ENCODE measurements around the gene BTBD9.

BTBD9 gene

DNA sequence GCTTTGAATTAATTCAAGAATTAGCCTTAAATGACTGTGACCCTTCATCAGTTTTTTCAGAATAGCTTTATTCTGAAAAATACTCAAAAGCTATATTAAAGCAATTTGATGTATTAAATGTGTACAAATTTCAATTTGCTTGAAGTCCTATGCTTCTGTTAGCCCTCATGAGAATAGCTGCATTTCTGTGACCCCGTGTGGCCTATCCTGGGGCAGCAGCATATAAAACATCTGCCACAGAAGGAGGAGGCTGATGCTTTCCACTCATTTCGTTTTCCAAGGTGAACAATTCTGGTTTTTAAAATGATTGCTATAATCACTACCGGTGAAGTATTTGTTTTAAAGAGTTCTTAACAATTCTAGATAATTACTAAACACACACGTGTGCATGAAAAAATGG lies 360.3 kb downstream of the BTBD9 start:
- Histone ChIP-seq H3K4me3 (no peak overlapping the region), H3K9me3 (ENCODE audit: low read depth, low read length) (no peaks in the 10 kb centered on the region), H3K36me3 (ENCODE audit: insufficient read depth, low read length) (no peaks in the 10 kb centered on the region), H3K9ac (ENCODE audit: insufficient read length) (no peak overlapping the region), H3K27ac (no peak overlapping the region)
- TF ChIP-seq FOXP2 (optimal IDR thresholded peaks at IDR 0.05; ENCODE audit: control extremely low read depth, extremely low read length, insufficient read depth) (no peak), POLR2AphosphoS5 (IDR thresholded peaks at IDR 0.05; ENCODE audit: borderline replicate concordance, low read depth, low read length) (no peak), EZH2 (IDR thresholded peaks at IDR 0.05) (no peak)
- no peak for DNase-seq (ENCODE audit: low read depth, low spot score)

DNA sequence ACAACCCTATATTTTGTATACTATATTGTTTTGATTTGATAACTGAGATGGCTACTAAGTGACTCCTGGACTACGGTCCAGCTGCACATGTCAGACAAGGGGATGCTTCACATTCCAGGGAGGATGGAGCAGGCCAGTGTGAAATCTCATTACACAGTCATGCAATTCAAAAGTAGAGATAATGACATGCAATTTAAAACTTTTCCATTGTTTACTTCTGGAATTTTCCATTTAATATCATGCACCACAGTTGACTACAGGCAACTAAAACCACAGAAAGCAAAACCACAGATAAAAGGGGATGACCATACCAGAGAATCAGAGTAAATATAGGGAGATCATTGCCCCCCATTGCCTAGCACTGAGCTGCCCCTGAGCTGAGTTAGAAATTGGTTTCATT lies 366.4 kb downstream of the BTBD9 start:
- no peak for DNase-seq (ENCODE audit: low read depth, low spot score)
- Histone ChIP-seq H3K4me3 (no peak overlapping the region), H3K9me3 (ENCODE audit: low read depth, low read length) (no peaks in the 10 kb centered on the region), H3K9ac (ENCODE audit: insufficient read length) (no peak overlapping the region), H3K27ac (no peak overlapping the region), H3K36me3 (ENCODE audit: insufficient read depth, low read length) (no peaks in the 10 kb centered on the region)
- TF ChIP-seq POLR2AphosphoS5 (IDR thresholded peaks at IDR 0.05; ENCODE audit: borderline replicate concordance, low read depth, low read length) (no peak), FOXP2 (optimal IDR thresholded peaks at IDR 0.05; ENCODE audit: control extremely low read depth, extremely low read length, insufficient read depth) (no peak), EZH2 (IDR thresholded peaks at IDR 0.05) (no peak)

DNA sequence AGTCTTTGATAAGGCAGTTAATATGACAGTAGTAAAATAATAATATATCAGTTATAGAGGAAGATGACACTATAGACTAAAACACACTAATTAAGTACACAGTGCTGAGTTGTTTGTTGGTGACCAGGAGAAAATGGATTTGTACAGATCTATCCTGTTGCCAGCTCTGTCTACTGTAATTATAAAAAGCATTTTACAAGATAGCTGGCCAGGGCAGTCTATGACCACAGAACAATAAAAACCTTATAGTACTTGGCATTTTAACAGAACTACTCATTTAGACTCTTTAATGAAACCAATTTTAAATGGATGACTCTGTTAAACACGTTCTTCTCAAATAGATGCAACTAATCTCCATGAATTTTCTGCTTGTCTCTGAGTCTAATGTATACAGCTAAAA lies 367.5 kb downstream of the BTBD9 start:
- no peak for TF ChIP-seq POLR2AphosphoS5 (IDR thresholded peaks at IDR 0.05; ENCODE audit: borderline replicate concordance, low read depth, low read length)
- no peak for TF ChIP-seq EZH2 (IDR thresholded peaks at IDR 0.05)
- no peak for TF ChIP-seq FOXP2 (optimal IDR thresholded peaks at IDR 0.05; ENCODE audit: control extremely low read depth, extremely low read length, insufficient read depth)
- no peak for DNase-seq (ENCODE audit: low read depth, low spot score)
- H3K36me3 ChIP-seq (ENCODE audit: insufficient read depth, low read length) = no peaks in the 10 kb centered on the region
- H3K9ac ChIP-seq (ENCODE audit: insufficient read length) = no peak overlapping the region
- H3K9me3 ChIP-seq (ENCODE audit: low read depth, low read length) = no peaks in the 10 kb centered on the region
- H3K4me3 ChIP-seq = no peak overlapping the region
- no peak overlapping the region for H3K27ac ChIP-seq

DNA sequence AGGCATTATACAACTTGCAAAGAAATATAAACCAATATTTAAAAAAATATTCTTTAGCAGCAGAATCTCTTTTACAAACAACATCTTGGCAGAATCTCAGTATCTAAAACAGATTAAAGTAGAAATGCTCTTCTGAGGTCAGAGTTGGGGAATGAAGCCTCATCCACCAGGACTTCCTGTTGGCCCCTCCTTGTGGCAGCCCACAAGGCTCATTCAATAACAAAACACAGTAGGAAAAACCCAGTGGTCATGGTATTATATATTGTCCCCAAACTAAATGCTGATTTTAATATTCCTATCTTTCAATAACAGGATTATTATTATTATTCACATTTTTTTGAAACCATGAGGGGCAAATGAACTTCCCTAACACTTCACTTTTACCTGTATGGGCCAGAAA lies 368.6 kb downstream of the BTBD9 start:
- no peak overlapping the region for H3K27ac ChIP-seq
- H3K9me3 ChIP-seq (ENCODE audit: low read depth, low read length) = no peaks in the 10 kb centered on the region
- DNase-seq (ENCODE audit: low read depth, low spot score) = no peak
- H3K36me3 ChIP-seq (ENCODE audit: insufficient read depth, low read length) = no peaks in the 10 kb centered on the region
- no peak overlapping the region for H3K4me3 ChIP-seq
- TF ChIP-seq EZH2 (IDR thresholded peaks at IDR 0.05) = no peak
- no peak overlapping the region for H3K9ac ChIP-seq (ENCODE audit: insufficient read length)

DNA sequence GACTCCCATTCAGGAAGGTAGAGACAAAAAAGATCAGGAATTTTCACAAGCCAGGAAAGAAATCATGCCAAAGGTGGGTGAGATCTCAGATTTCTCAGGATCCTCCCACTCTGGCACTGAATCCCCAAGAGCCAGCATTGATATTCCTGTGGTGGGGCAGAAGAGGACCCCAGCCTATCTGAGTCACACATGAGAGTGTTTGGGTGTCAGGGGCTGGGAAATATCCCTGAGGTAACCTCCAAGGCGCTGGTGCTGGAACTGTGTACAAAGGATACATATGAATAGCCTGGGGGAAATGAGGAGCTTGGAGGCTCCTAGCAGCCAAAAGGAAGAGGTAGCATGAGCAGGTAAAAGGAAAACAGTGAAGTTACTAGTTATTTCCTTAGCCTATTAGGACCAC lies 369.4 kb downstream of the BTBD9 start:
- no peak for TF ChIP-seq FOXP2 (optimal IDR thresholded peaks at IDR 0.05; ENCODE audit: control extremely low read depth, extremely low read length, insufficient read depth)
- no peak for TF ChIP-seq EZH2 (IDR thresholded peaks at IDR 0.05)
- no peak for TF ChIP-seq POLR2AphosphoS5 (IDR thresholded peaks at IDR 0.05; ENCODE audit: borderline replicate concordance, low read depth, low read length)
- no peak overlapping the region for H3K4me3 ChIP-seq
- no peaks in the 10 kb centered on the region for H3K36me3 ChIP-seq (ENCODE audit: insufficient read depth, low read length)
- H3K9ac ChIP-seq (ENCODE audit: insufficient read length) = no peak overlapping the region
- no peak for DNase-seq (ENCODE audit: low read depth, low spot score)
- H3K9me3 ChIP-seq (ENCODE audit: low read depth, low read length) = no peaks in the 10 kb centered on the region
- H3K27ac ChIP-seq = no peak overlapping the region

DNA sequence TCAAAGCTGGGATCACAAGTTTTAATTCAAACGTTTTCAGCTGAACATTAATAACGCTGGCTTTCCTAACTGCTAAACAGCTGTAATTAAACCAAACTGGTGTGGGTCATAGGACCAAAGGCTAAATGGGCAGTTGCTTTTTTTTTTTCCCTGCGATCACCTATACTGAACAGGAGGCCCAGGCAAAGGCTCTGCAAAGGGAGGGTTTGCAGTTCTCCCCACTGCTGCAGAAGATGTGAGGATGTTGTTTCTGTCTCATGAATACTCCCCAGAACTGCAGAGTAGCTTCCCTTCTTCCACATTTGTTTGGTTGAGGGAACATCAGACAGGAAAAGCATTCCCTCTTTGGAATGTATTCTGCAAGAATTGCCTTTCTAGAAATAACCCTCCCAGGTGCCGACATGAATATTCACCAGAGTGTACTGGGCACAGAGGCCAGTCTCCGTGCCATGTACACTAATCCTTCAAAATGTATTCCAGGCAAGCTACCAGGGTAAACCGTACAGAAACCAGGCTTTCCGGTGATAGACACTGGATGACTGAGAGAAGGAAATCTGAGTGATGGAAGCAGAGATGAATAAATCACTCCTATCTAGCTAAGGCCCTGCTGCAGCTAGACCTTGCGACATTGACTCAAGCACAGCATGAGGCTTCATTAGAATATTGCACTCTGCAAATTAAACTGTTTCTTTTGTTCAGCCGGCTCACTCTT lies 370.1 kb downstream of the BTBD9 start:
- no peak overlapping the region for H3K27ac ChIP-seq

DNA sequence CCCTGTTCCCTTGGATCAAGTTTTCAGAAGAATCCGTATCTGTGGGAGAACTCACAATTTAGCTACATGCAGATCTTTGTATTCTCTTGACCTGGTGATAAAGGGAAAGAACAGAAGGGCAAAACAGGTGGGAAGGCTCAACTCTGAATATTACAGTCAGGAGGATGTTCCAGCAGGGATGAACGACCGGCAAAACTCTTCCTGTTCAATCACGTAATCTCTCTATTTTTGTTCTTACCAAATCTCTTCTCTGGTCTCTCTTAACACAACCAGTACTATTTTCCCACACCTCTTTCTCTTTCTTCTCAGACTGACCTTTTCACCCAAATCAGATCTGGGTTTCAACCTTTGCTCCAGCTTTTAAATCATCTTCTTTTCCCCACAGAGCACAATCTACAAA lies 371.4 kb downstream of the BTBD9 start:
- H3K4me3 ChIP-seq = no peak overlapping the region
- no peaks in the 10 kb centered on the region for H3K36me3 ChIP-seq (ENCODE audit: insufficient read depth, low read length)
- TF ChIP-seq FOXP2 (optimal IDR thresholded peaks at IDR 0.05; ENCODE audit: control extremely low read depth, extremely low read length, insufficient read depth) = no peak
- no peak for TF ChIP-seq POLR2AphosphoS5 (IDR thresholded peaks at IDR 0.05; ENCODE audit: borderline replicate concordance, low read depth, low read length)
- TF ChIP-seq EZH2 (IDR thresholded peaks at IDR 0.05) = no peak
- no peak overlapping the region for H3K27ac ChIP-seq
- no peaks in the 10 kb centered on the region for H3K9me3 ChIP-seq (ENCODE audit: low read depth, low read length)
- H3K9ac ChIP-seq (ENCODE audit: insufficient read length) = no peak overlapping the region
- no peak for DNase-seq (ENCODE audit: low read depth, low spot score)

More for the DNA sequence above, 370.1 kb downstream of the BTBD9 start:
- no peak for TF ChIP-seq FOXP2 (optimal IDR thresholded peaks at IDR 0.05; ENCODE audit: control extremely low read depth, extremely low read length, insufficient read depth)
- TF ChIP-seq POLR2AphosphoS5 (IDR thresholded peaks at IDR 0.05; ENCODE audit: borderline replicate concordance, low read depth, low read length) = no peak
- TF ChIP-seq EZH2 (IDR thresholded peaks at IDR 0.05) = no peak
- Histone ChIP-seq H3K4me3 (no peak overlapping the region), H3K36me3 (ENCODE audit: insufficient read depth, low read length) (no peaks in the 10 kb centered on the region), H3K9ac (ENCODE audit: insufficient read length) (no peak overlapping the region), H3K9me3 (ENCODE audit: low read depth, low read length) (no peaks in the 10 kb centered on the region)
- DNase-seq (ENCODE audit: low read depth, low spot score) = no peak

DNA sequence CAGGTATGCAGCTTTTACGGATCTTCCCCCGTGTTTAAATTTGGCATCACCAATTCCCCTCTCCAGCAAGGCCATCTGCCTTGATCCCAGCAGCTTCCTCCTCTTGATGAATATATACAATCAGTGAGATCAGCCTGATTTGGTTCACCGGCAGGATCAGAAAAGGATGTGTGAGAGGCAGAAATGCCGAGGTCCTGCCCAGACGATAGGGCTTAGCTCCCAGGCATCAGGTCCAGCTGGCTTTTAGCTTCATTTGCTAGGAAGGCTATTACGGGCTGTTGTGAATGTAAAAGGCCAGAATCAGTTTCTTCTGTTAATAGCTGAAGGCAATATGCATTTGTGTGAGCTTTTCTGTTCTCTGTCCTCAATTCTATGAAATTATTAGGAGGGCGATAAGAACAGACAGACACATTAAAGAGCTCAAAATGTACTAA lies 372.8 kb downstream of the BTBD9 start:
- Histone ChIP-seq H3K9me3 (ENCODE audit: low read depth, low read length) (no peaks in the 10 kb centered on the region), H3K36me3 (ENCODE audit: insufficient read depth, low read length) (no peaks in the 10 kb centered on the region), H3K4me3 (no peak overlapping the region), H3K27ac (no peak overlapping the region), H3K9ac (ENCODE audit: insufficient read length) (no peak overlapping the region)
- no peak for TF ChIP-seq FOXP2 (optimal IDR thresholded peaks at IDR 0.05; ENCODE audit: control extremely low read depth, extremely low read length, insufficient read depth)
- TF ChIP-seq POLR2AphosphoS5 (IDR thresholded peaks at IDR 0.05; ENCODE audit: borderline replicate concordance, low read depth, low read length) = no peak
- TF ChIP-seq EZH2 (IDR thresholded peaks at IDR 0.05) = no peak
- DNase-seq (ENCODE audit: low read depth, low spot score) = no peak

DNA sequence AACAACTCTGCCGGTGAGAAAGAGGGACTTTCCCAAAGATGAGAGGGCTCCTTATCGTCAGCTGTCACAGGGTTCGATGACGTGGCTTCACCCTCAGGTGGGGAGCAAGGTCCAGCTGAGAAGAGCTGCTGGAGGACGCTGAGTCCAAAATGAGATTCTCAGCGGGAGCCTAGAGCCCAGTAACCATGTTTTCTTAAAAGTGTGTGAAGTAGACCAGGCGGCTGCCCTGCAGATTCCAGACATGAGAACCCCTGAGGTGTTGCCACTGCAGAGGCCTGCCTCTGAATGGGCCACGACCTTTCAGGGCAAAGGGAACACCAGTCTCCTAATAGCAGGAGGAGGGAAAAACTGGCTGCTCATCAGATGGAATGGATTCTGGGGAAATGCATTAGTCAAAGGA lies 375.1 kb downstream of the BTBD9 start:
- H3K9ac ChIP-seq (ENCODE audit: insufficient read length) = no peak overlapping the region
- TF ChIP-seq FOXP2 (optimal IDR thresholded peaks at IDR 0.05; ENCODE audit: control extremely low read depth, extremely low read length, insufficient read depth) (no peak), EZH2 (IDR thresholded peaks at IDR 0.05) (no peak), POLR2AphosphoS5 (IDR thresholded peaks at IDR 0.05; ENCODE audit: borderline replicate concordance, low read depth, low read length) (no peak)

More for the DNA sequence above, 375.1 kb downstream of the BTBD9 start:
- Histone ChIP-seq H3K4me3 (no peak overlapping the region), H3K36me3 (ENCODE audit: insufficient read depth, low read length) (no peaks in the 10 kb centered on the region), H3K9me3 (ENCODE audit: low read depth, low read length) (no peaks in the 10 kb centered on the region), H3K27ac (no peak overlapping the region)
- no peak for DNase-seq (ENCODE audit: low read depth, low spot score)
